ENCODE results near the gene STRIP1. TPM values are rescaled to one million over a fixed set of nuclear protein-coding genes. Genes with fewer than 3 reads are reported as not detected.

STRIP1 gene
- total RNA-seq, 2 donors from 2014 or later = 34.0 to 38.2 TPM

GRCh38 chr1:110048240-110048639 is 13.8 kb downstream of the STRIP1 start:
- intact Hi-C loops (cut with DNase I, micrococcal nuclease) = no loop called here
- peak; percentile 34 for ATAC-seq
- DNase-seq = no peak

GRCh38 chr1:110048923-110049601 is 14.6 kb downstream of the STRIP1 start:
- intact Hi-C loops (cut with DNase I, micrococcal nuclease) = no loop called here
- DNase-seq (peak; percentile 45 to 49), ATAC-seq (peak; percentile 85)

GRCh38 chr1:110049801-110050601 is 15.6 kb downstream of the STRIP1 start:
- no peak for DNase-seq
- intact Hi-C loops (cut with DNase I, micrococcal nuclease) = loop anchor here (5.0 to 10.0 kb wide), 2 partner anchors 55 to 57 kb away; no protein-coding TSS in a partner anchor
- ATAC-seq = no peak

GRCh38 chr1:110050602-110051261 is 16.3 kb downstream of the STRIP1 start:
- no peak for ATAC-seq
- no peak for DNase-seq
- intact Hi-C loops (cut with DNase I, micrococcal nuclease) = loop anchor here (5.0 to 10.0 kb wide), 2 partner anchors 54 to 57 kb away; no protein-coding TSS in a partner anchor

GRCh38 chr1:110051262-110051648 is 16.8 kb downstream of the STRIP1 start:
- ATAC-seq (no peak), DNase-seq (no peak)
- intact Hi-C loops (cut with DNase I, micrococcal nuclease) = loop anchor here (5.0 to 10.0 kb wide), 2 partner anchors 54 to 56 kb away; no protein-coding TSS in a partner anchor

- ATAC-seq (peak; percentile 30), DNase-seq (peak in 1 of 2 donors; percentile 80)
Measured at GRCh38 chr1:110053552-110054428, 19.4 kb downstream of the STRIP1 start.

GRCh38 chr1:110055493-110056284 is 21.3 kb downstream of the STRIP1 start:
- peak; percentile 74 for ATAC-seq
- intact Hi-C loops (cut with DNase I, micrococcal nuclease) = loop anchor here in 1 of 2 donors (10.0 kb wide), 1 partner anchor 49 kb away; no protein-coding TSS in a partner anchor
- no peak for DNase-seq

More at GRCh38 chr1:110053552-110054428, 19.4 kb downstream of the STRIP1 start:
- intact Hi-C loops (cut with DNase I, micrococcal nuclease) = loop anchor here (5.0 to 10.0 kb wide), 2 partner anchors 51 to 54 kb away; no protein-coding TSS in a partner anchor

- intact Hi-C loops (cut with DNase I, micrococcal nuclease) = loop anchor here in 1 of 2 donors (10.0 kb wide), 1 partner anchor 49 kb away; no protein-coding TSS in a partner anchor
- ATAC-seq (no peak), DNase-seq (no peak)
Measured at GRCh38 chr1:110056285-110056683, 21.9 kb downstream of the STRIP1 start.

GRCh38 chr1:110056776-110057175 is 22.4 kb downstream of the STRIP1 start:
- peak; percentile 79 for ATAC-seq

GRCh38 chr1:110057963-110058518 is 23.6 kb downstream of the STRIP1 start:
- no peak for DNase-seq
- intact Hi-C loops (cut with DNase I, micrococcal nuclease) = loop anchor here in 1 of 2 donors (10.0 kb wide), 1 partner anchor 47 kb away; no protein-coding TSS in a partner anchor
- no peak for ATAC-seq

More at GRCh38 chr1:110056776-110057175, 22.4 kb downstream of the STRIP1 start:
- no peak for DNase-seq
- intact Hi-C loops (cut with DNase I, micrococcal nuclease) = loop anchor here in 1 of 2 donors (10.0 kb wide), 1 partner anchor 48 kb away; no protein-coding TSS in a partner anchor

GRCh38 chr1:110058591-110058990 is 24.2 kb downstream of the STRIP1 start:
- no peak for ATAC-seq

GRCh38 chr1:110059133-110059863 is 24.9 kb downstream of the STRIP1 start:
- no peak for DNase-seq
- intact Hi-C loops (cut with DNase I, micrococcal nuclease) = loop anchor here in 1 of 2 donors (10.0 kb wide), 1 partner anchor 46 kb away; no protein-coding TSS in a partner anchor
- no peak for ATAC-seq

More at GRCh38 chr1:110058591-110058990, 24.2 kb downstream of the STRIP1 start:
- intact Hi-C loops (cut with DNase I, micrococcal nuclease) = loop anchor here in 1 of 2 donors (10.0 kb wide), 1 partner anchor 46 kb away; no protein-coding TSS in a partner anchor
- DNase-seq = no peak

GRCh38 chr1:110060034-110060661 is 25.7 kb downstream of the STRIP1 start:
- DNase-seq (peak in 1 of 2 donors; percentile 46), ATAC-seq (peak; percentile 21)
- intact Hi-C loops (cut with DNase I, micrococcal nuclease) = no loop called here

- no peak for DNase-seq
- intact Hi-C loops (cut with DNase I, micrococcal nuclease) = no loop called here
- no peak for ATAC-seq
Measured at GRCh38 chr1:110060662-110061060, 26.2 kb downstream of the STRIP1 start.

GRCh38 chr1:110061341-110061740 is 26.9 kb downstream of the STRIP1 start:
- no peak for DNase-seq
- no peak for ATAC-seq
- intact Hi-C loops (cut with DNase I, micrococcal nuclease) = no loop called here

GRCh38 chr1:110062612-110063011 is 28.2 kb downstream of the STRIP1 start:
- intact Hi-C loops (cut with DNase I, micrococcal nuclease) = no loop called here
- no peak for ATAC-seq
- no peak for DNase-seq

All from left colon (tissue), 2 donors.